GM18498 (cell line): ENCODE data around the gene RPH3AL.

ENCODE experiments used
- ATAC-seq: cut with Tn5 transposase; IDR thresholded peaks from one replicate; pipeline ENCODE4 v1.9.1; 2021; ENCODE audit warnings: mild to moderate bottlenecking, moderate library complexity; ENCODE audit not compliant: unreplicated experiment

The RPH3AL gene

DNA sequence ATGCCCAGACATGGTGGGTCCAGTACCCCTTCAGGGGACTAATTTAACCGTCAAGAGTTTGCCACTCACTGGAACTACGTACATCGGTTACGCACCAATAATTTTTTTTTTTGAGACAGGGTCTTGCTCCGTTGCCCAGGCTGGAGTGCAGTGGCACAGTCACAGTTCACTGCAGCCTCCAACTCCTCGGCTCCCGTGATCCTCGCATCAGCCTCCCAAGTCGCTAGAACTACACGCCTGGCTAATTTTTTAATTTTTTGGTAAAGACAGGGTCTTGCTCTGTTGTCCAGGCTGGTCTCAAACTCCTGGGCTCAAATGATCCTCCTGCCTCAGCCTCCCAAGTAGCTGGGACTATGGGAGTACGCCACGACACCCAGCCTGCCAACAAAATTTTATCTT is 15.6 kb downstream of the RPH3AL start:
- ATAC-seq: no peak

GRCh38 chr17:336110-337021 is 16.2 kb downstream of the RPH3AL start:
- no peak for ATAC-seq

- ATAC-seq: no peak
These were observed 16.9 kb downstream of the RPH3AL start for GRCh38 chr17:335691-336090.

- no peak for ATAC-seq
These were observed 17.6 kb downstream of the RPH3AL start for GRCh38 chr17:334974-335481.

DNA sequence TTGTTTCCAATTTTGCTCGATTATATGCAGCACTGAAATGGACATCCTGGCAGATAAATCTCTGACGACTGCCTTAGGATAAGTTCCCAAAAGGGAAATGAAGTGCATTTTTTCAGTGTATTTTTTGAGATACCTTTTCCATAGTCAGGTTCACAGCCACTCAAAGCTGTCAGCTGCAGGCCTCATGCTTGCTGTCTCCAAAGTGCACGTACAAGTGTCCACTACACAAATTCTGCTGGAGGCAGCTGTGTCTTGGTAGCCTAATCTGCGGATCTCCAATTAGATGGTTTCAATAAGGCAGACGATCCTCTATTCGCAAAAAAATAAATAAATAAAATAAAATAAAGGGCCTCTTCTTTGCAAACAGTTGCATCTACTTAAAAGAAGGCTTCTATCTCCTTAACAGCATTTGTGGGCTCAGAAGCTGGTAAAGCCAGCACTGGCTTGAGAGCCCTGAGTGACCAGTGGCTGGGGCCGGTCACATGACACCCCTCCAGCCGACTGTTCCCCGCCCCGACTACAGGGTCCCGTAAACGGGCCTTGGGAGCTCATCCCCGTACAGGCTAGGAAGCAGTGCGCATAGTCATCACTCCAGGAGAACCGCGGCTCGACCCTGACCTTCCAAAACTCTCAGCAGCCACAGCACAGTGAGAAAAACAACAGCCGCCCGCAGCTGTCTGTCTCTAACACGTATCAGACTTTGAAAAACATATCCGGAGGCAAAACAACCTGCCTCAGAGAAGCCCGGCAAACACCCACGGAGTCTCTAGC is 18.8 kb downstream of the RPH3AL start:
- ATAC-seq: no peak

DNA sequence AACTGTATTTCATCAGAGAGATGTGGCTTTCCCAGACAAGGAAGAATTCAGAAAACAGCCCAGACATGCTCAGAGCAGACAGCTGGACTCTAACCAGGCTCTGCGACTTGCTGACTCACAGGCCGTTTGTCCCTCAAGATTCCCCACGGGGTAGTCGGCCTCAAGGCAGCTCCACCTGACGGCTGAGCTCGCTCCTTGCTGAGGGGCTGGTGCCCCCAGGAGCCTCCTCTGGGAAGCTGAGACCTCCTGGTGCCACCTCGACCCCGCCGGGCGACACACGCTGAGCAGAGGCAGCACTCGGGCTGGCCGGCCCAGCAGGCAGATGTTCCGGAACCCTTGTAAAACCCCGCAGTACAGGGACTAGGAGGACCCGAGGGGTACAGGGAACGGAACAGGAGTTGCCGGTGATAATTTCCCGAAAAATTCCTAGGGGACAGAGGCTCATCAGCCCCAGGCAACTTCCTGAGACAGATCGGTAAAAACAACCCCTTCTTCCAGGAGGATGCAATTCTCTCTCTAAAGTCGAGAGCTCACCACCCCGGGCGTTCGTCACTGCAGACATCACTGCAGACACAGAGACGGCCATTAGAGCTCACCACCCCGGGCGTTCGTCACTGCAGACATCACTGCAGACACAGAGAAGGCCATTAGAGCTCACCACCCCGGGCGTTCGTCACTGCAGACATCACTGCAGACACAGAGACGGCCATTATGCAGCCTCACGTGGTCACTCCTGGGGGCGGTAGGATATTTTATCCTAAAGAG is 19.9 kb downstream of the RPH3AL start:
- ATAC-seq: no peak

- ATAC-seq: no peak
These were observed 20.6 kb downstream of the RPH3AL start for GRCh38 chr17:332023-332422.

DNA sequence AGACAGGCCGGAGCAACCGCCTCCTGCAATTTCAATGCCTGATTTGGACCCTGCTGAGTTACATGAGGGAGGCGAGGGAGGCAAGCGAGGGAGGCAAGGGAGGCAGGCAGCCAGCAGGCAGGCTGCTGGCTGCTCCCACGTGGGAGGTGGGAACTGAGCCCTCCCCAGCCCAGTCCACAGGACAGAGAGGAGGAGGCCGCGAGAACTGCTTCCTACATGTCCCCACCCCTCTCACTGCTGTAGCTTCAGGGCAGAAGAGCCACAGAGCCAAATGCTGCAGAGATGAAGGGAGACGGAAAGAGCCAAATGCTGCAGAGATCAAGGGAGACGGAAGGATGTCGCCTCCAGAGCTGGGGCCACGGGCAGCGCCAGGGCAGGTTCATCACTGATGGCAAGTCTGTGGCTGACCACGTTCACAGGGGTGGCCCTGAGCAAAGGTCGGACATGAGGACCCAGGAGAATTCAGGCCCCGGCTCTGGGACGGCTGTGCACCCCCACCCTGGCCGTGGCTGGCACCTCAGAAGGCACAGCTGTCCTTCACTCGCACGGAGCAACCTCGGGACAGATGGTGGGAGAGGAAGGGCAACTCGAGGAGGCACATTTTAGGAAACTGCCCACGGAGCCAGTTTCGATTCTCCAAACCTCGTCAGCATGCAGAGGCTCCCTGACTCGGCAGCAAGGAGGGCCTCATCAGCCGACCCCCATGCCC is 21.5 kb downstream of the RPH3AL start:
- no peak for ATAC-seq

GRCh38 chr17:329784-330420 is 22.7 kb downstream of the RPH3AL start:
- no peak for ATAC-seq

GRCh38 chr17:327971-328370 is 24.6 kb downstream of the RPH3AL start:
- no peak for ATAC-seq

DNA sequence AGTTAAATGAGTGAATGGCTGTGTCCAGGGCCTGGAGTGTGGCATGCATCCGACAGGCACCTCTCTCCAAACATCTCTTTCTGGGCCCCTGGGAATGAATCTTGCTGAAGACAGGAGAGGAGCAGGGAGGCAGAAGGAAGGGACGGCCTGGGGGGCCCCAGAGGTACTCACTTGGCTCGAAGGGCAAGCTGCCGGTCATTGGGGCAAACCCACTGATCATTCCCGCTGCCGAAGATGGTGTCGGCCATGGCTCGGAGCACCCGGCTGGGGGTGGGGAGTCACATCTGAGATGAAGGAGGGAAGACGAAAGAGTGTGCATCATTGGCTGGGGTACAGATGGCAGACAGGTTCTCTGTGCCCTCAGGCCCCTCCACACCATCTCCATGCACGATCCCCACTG is 25.3 kb downstream of the RPH3AL start:
- no peak for ATAC-seq

DNA sequence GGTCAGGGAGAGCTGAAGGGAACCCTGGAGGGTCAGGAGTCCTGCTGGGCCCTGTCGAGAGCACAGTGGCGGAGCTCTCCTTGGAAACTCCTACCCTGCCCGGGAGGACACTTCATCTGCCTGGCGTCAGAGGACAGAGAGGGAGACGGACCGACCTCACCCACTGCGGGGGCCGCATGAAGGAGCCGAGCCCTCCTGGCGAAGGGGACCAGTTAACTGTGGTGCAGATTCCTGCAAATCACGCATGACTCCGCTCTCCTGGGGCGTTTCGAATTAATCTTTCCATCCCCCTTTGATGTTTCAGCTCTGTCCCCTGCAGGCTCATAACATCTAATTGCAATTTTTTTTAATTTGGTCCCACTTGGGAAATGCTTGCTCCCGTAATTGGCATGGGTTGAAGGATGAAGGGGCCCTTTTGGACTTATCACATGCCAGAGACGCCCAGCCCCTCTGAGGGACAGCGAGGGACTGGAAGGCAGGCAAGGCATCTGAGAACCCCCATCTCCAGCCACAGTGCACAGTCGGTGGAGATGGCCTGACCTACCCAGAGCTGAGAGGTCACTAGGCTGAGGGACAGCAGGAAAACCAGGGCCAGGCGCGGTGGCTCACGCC is 26.5 kb downstream of the RPH3AL start:
- ATAC-seq: no peak

- no peak for ATAC-seq
These were observed 27.2 kb downstream of the RPH3AL start for GRCh38 chr17:325270-326009.

GRCh38 chr17:323721-324571 is 28.7 kb downstream of the RPH3AL start:
- no peak for ATAC-seq

DNA sequence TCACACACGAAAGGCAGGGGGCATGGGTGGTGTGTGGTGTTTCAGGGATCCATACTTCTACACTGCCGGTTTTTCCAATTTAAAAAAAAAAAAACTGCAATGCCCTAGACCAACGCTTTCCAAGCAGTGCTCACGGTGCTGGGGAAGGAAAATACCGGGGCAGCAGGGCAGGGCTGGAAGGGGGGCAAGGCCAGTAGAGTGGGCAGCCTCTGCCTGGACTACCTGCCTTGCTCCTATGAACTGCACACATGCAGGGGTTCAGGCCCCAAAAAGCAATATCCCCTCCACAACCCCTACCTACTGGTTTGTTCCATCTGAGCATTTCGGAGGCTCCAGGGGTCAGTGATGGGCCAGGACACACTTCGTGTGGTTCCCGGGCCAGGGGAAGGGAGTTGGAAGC is 29.4 kb downstream of the RPH3AL start:
- ATAC-seq: no peak

DNA sequence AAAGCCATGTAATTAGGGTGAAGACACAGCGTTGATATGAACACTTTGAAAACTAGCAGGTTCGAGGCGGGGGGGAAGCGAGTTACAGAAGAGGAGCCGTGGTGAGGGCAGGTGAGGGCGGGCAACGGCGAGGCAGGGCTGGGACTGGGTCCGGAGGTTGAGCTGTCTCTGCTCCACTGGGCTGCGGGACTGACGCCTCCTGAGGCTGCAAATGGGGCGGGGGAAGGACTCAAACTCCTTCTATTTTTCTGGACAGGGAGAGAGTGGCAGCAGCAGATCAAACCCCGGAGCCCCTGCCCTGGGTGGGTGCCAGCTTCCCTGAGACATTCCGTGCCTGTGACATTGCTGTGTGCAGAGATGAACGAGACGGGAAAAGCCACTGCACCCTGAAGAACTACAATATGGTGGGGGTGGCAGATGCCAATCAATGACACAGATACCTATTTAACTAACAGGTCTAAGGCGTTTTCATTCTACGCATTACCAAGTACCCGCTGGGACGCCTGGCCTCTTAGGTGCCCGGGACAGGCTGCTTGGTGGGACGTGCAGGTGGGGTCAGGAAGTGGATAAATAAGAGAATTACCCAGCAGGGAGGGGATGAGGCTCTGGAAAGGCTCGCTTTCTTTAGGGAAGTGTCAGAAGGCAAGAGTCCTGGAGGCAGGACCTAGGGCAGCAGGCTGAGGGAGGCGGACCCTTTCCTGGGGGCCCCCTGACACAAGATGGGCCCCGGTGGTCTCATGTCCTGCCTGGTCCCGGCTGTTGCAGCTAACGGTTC is 30.4 kb downstream of the RPH3AL start:
- no peak for ATAC-seq

GRCh38 chr17:321386-321941 is 31.1 kb downstream of the RPH3AL start:
- ATAC-seq: no peak
